AG04449 (cell line): ENCODE data around the gene LDLRAD3.
A peak's percentile ranks its signal among the peaks of the same experiment; 100 is the strongest.

Experiments
- CTCF ChIA-PET: fragments of 350-600 bp; formaldehyde crosslinking; extraction: SDS; loops from one replicate; lab custom pipeline; 2021; ENCODE audit warnings: antibody characterized with exemption; lab: Yijun Ruan, JAX
- POLR2A ChIA-PET: fragments of 400-600, 350-600 bp; formaldehyde crosslinking; extraction: SDS; loops from one replicate; lab custom pipeline; 2020; ENCODE audit warnings: antibody characterized with exemption, inconsistent platforms; lab: Yijun Ruan, JAX
- DNase-seq: peaks from one replicate; pipeline ENCODE4 v3.0.0-alpha.2; 2010; ENCODE audit warnings: low read depth, low spot score
- H3K4me3 ChIP-seq: 2 replicates; pipeline ENCODE4 v1.5.1; 2011; ENCODE audit warnings: low read depth, mild to moderate bottlenecking, control low read depth, low read length
- TF ChIP-seq, protein P1 (sequence below): IDR thresholded peaks from one replicate; pipeline ENCODE4 v1.5.1; 2011; ENCODE audit warnings: mild to moderate bottlenecking, moderate library complexity, low read length, control low read depth, inconsistent platforms; ENCODE audit not compliant: insufficient read depth; ENCODE audit errors: missing control alignments

Gene LDLRAD3

DNA sequence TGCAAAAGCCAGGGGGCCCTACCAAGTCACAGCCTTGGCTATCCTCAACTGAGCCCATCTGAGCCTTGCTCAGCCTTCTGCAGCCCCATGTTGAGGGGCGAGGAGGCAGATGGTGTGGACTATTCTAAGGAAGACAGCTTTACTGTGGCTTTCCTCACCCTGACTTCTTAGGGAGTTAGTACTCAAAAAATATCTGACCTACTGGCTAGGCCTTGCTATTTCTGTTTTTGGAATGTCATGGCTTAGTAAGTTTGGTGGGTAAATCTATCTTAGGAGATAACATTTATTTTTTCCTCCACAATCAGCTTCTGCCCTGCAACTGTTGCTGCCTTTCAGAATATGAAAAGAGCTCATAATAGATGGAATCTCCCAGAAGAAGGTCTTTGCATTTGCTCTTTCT, 80.9 kb downstream of the LDLRAD3 start:
- no peak overlapping the region for H3K4me3 ChIP-seq
- TF ChIP-seq, protein P1, sequence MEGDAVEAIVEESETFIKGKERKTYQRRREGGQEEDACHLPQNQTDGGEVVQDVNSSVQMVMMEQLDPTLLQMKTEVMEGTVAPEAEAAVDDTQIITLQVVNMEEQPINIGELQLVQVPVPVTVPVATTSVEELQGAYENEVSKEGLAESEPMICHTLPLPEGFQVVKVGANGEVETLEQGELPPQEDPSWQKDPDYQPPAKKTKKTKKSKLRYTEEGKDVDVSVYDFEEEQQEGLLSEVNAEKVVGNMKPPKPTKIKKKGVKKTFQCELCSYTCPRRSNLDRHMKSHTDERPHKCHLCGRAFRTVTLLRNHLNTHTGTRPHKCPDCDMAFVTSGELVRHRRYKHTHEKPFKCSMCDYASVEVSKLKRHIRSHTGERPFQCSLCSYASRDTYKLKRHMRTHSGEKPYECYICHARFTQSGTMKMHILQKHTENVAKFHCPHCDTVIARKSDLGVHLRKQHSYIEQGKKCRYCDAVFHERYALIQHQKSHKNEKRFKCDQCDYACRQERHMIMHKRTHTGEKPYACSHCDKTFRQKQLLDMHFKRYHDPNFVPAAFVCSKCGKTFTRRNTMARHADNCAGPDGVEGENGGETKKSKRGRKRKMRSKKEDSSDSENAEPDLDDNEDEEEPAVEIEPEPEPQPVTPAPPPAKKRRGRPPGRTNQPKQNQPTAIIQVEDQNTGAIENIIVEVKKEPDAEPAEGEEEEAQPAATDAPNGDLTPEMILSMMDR = no peak
- ChIA-PET CTCF (interaction anchor here (0.8 to 2.4 kb wide), 7 partner anchors 9 to 234 kb away, joined by 3 to 7 read pairs (median 4); no protein-coding TSS in a partner anchor), POLR2A (no interaction called here)
- no peak for DNase-seq

DNA sequence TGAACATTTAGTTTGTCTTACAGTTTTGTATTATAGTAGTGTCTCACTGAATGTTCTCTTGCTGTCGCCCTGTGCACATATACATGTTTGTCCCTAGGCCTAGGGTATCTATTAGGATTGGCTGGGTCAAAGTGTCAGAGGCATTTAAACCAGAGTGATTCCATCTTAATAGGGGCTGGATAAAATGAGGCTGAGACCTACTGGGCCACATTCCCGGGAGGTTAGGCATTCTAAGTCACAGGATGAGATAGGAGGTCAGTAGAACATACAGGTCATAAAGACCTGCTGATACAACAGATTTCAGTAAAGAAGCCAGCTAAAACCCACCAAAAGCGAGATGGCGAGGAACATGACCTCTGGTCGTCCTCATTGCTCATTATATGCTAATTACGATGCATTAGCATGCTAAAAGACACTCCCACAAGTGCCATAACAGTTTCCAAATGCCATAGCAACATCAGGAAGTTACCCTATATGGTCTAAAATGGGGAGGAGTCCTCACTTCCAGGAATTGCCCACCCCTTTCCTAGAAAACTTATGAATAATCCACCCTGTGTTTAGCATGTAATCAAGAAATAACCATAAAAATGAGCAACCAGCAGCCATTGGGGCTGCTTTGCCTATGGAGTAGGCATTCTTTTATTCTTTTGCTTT, 82.6 kb downstream of the LDLRAD3 start:
- POLR2A ChIA-PET = no interaction called here
- no peak for DNase-seq
- CTCF ChIA-PET = interaction anchor here (1.2 kb wide), 1 partner anchor 16 kb away, joined by 3 read pairs; no protein-coding TSS in a partner anchor
- TF ChIP-seq, protein P1 = no peak
- H3K4me3 ChIP-seq = no peak overlapping the region

DNA sequence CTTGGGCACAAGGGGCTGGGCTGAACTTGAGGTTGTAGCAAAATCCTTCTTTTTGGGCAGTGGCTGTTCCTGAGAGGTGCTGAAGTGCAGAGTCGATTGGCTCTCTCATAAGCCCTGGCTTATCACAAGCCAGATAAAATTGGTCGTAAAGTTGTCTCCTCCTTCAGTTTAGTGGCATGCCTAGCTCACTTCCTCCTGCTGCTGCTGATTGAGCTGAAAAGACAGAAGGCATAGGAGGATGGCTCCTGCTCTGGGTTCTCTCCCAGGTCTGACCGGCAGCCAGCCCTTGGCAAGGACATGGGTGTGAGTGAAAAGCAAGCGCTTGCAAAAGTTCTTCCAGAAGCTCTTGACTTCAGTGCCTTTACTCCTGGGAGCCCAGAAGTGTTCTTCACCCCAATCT, 83.9 kb downstream of the LDLRAD3 start:
- TF ChIP-seq, protein P1 = no peak
- ChIA-PET POLR2A (no interaction called here), CTCF (interaction anchor here (1.0 to 1.2 kb wide), 3 partner anchors 10 to 205 kb away, joined by 3 read pairs; no protein-coding TSS in a partner anchor)
- no peak overlapping the region for H3K4me3 ChIP-seq
- DNase-seq = no peak

DNA sequence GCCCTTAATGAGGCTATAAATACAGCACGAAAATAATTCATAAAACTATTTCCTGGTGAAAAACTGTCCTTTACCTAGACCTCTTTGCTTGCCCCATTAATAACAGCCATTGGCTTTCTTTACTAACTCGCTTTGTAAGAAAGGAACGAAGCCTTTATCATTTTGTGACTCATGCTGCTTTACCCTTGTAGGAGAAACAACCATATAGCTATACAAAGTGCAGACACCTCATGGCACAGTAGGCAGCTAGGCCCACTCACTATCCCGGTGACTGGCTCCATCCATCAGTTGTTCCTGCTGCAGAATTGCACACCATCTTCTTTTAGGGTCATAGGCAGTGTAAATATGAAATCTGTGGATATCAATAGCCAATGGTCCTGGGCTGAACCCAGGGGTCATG, 85.8 kb downstream of the LDLRAD3 start:
- H3K4me3 ChIP-seq = no peak overlapping the region
- ChIA-PET CTCF (interaction anchor here (1.2 to 2.6 kb wide), 3 partner anchors 12 to 208 kb away, joined by 3 to 18 read pairs (median 5); no protein-coding TSS in a partner anchor), POLR2A (no interaction called here)
- no peak for DNase-seq
- TF ChIP-seq, protein P1 = no peak

DNA sequence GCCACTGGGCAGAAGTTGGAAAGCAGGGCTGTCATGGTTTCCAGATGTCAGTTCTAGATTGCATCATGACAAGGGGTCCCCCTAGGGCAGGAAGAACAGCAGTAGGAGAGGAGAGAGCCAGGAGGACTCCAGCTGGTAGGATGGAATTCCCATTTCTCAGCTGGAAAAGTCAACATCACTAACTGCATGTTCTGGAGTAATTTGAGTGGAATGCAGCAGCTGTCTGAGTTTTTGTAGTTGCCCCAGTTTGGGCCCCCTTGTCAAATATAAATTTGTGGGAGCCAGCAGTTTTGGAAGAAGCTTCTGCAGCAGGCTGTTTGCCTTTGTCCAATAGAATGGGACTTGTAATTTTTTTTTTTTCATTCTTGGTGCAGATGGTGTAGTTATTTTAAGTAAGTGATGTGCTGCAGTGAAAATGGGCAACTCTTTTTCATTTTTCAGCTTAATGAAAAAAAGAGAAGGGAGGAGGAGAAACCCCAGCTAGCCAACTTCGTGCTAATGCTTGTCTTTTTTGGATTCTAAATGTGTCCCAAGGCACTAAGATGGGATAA, 86.9 kb downstream of the LDLRAD3 start:
- DNase-seq = peak; percentile 36
- H3K4me3 ChIP-seq = no peak overlapping the region
- ChIA-PET CTCF (interaction anchor here (2.6 kb wide), 1 partner anchor 11 kb away, joined by 18 read pairs; no protein-coding TSS in a partner anchor), POLR2A (interaction anchor here (0.6 kb wide), 1 partner anchor 10 kb away, joined by 3 read pairs; no protein-coding TSS in a partner anchor)
- TF ChIP-seq, protein P1 = no peak

DNA sequence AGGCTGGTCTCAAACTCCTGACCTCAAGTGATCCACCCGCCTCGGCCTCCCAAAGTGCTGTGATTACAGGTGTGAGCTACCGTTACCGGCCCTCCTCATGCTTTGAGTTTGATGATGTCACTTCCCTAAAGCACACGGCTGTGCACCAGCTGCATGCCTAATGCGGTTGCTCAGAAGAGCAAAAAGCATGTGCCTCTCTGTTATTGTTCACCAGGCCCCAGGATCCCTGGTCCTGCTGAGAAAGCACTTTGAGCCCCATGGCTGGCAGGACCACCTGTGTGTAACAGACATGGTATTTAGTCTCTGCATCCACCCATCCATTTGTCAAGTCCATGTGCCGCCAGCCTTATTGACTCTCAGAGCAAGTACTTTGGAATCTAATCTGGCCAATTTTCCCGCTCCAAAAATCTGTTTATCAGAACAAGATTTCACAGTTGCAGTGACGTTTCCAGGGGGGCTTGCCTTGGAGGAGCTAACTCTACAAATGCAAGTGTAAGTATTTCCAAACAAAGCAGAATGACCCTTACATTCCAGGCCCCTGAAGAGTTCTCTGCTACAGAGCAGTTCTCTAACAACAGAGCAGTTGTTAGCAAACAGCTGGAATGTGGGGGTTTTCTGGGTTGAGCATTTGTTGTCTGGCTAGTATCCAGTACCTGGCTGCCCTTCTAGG, 89.4 kb downstream of the LDLRAD3 start:
- TF ChIP-seq, protein P1 = no peak
- no peak overlapping the region for H3K4me3 ChIP-seq
- CTCF ChIA-PET = interaction anchor here (1.1 to 1.8 kb wide), 3 partner anchors 9 to 212 kb away, joined by 3 to 6 read pairs (median 4); no protein-coding TSS in a partner anchor
- POLR2A ChIA-PET = no interaction called here
- no peak for DNase-seq
